ENCODE results near the gene PGC. TPM values are rescaled to one million over a fixed set of nuclear protein-coding genes. Genes with fewer than 3 reads are reported as not detected.
A peak's percentile ranks its signal among the peaks of the same experiment; 100 is the strongest.

The PGC gene
- total and polyA plus RNA-seq, 9 of the 15 experiments (the other 6 are each of a cell fraction or from before 2014, with no cell fraction given), result 0.17 to 0.40 TPM; not detected in 7

- peak; percentile 42; the same call in 1 of the 2 replicates for TF ChIP-seq TFAP4 (CRISPR knock-in tag; IDR thresholded peaks at IDR 0.05; ENCODE audit: borderline replicate concordance)
- peak; percentile 30; the same call in 1 of the 2 replicates for TF ChIP-seq ZNF316 (IDR thresholded peaks at IDR 0.05)
- no peak for TF ChIP-seq ZNF444 (CRISPR knock-in tag; IDR thresholded peaks at IDR 0.05)
- peak; percentile 47 for TF ChIP-seq FIP1L1 (IDR thresholded peaks at IDR 0.05; ENCODE audit: low read depth, low read length, poor library complexity, severe bottlenecking)
- TF ChIP-seq CAMTA2 (CRISPR knock-in tag; conservative IDR thresholded peaks at IDR 0.05), result no peak
Observed at GRCh38 chr6:41785689-41786450, 38.7 kb upstream of the PGC start (continued).

GRCh38 chr6:41785254-41785653 lies 38.1 kb upstream of the PGC start:
- no peak overlapping the region for H3K4me2 ChIP-seq (ENCODE audit: insufficient read depth, low read length)
- H3K27me3 ChIP-seq (ENCODE audit: control insufficient read depth in 2 of 2, insufficient read depth in 2 of 2, low read length in 2 of 2), result no peaks in the 10 kb centered on the region
- no peak for FAIRE-seq
- ATAC-seq, result no peak
- no peak overlapping the region for H3K27ac ChIP-seq (ENCODE audit: extremely low read depth, low read depth, low read length)
- H4K20me1 ChIP-seq (replicated peaks; ENCODE audit: control insufficient read depth, insufficient read depth, low read length), result peaks cover 5% of the 10 kb centered on the region; the same call in 1 of the 2 replicates
- H3K36me3 ChIP-seq (ENCODE audit: control insufficient read depth, insufficient read depth, low read length), result peaks cover 17% of the 10 kb centered on the region
- peaks cover 41 to 42% of the 10 kb centered on the region in 2 experiments for H3K4me1 ChIP-seq (replicated peaks in 1 of 2; ENCODE audit: control insufficient read depth in 2 of 2, insufficient read depth in 2 of 2, low read length in 2 of 2)
- DNase-seq (ENCODE audit: extremely low read depth in 1 of 4, low spot score in 3 of 4), result no peak
- ChIA-PET CTCF (ENCODE audit: low intra/inter-chr PET ratio) (interaction anchor here (3.0 kb wide), 1 partner anchor 259 kb away, joined by 17 read pairs; no protein-coding TSS in a partner anchor), POLR2A (interaction anchor here (0.7 to 2.2 kb wide), 10 partner anchors 16 to 356 kb away, joined by 3 to 10 read pairs (median 4); partner anchors contain the start of genes BYSL and MED20)
- H3K4me3 ChIP-seq, result no peak overlapping the region
- 87% methylated on average over 11 of the region's 11 CpGs for WGBS (ENCODE audit: insufficient coverage, low coverage, missing lambda C conversion rate)
- no peak overlapping the region for H2AFZ ChIP-seq (ENCODE audit: low read depth, low read length)
- intact Hi-C loops (cut with micrococcal nuclease), result loop anchor here (5.0 kb wide), 1 partner anchor 62 kb away; no protein-coding TSS in a partner anchor
- no peaks in the 10 kb centered on the region for H3K9me1 ChIP-seq (ENCODE audit: control insufficient read depth, insufficient read depth, low read length)
- H3K9me3 ChIP-seq (replicated peaks; ENCODE audit: control insufficient read depth, insufficient read depth, low read depth, low read length), result no peaks in the 10 kb centered on the region
- peaks cover 42% of the 10 kb centered on the region for H3K79me2 ChIP-seq (ENCODE audit: control insufficient read depth, insufficient read depth, low read length)
- H3K9ac ChIP-seq (ENCODE audit: insufficient read depth in 1 of 2, low read depth in 2 of 2, low read length in 2 of 2), result peak overlapping the region in 1 of 2 experiments; percentile 96; a peak in 2 of 4 replicates
- BruUV-seq (replicated peaks), result no TSS peak
- in situ Hi-C loops (cut with MboI), result loop anchor here (5.0 to 10.0 kb wide), 3 partner anchors 122 to 440 kb away; no protein-coding TSS in a partner anchor
- TF ChIP-seq MXI1 (IDR thresholded peaks at IDR 0.05; ENCODE audit: low read depth, low read length) (no peak), RHOXF2B (CRISPR knock-in tag; conservative IDR thresholded peaks at IDR 0.05) (no peak), YBX1 (IDR thresholded peaks at IDR 0.05) (no peak), AFF4 (CRISPR knock-in tag; IDR thresholded peaks at IDR 0.05) (no peak), MTA2 (IDR thresholded peaks at IDR 0.05; ENCODE audit: low read depth) (no peak)
